Heart left ventricle (tissue), 16 donors: ENCODE measurements around the gene FLNB. TPM values are rescaled to one million over a fixed set of nuclear protein-coding genes. Genes with fewer than 3 reads are reported as not detected.

ENCODE experiments used
- ATAC-seq, 4 donors: fragments of 200-7000 bp; cut with Tn5 transposase; one replicate each; pipeline ENCODE4 v1.9.1; 2020 to 2022; ENCODE audit warnings: moderate library complexity in 4 of 4, mild to moderate bottlenecking in 3 of 4, moderate number of reproducible peaks in 1 of 4
- DNase-seq, 5 donors: peaks; one replicate each; pipeline ENCODE4 v3.0.0-alpha.2; 2020
- H3K27ac ChIP-seq, 12 donors: fragments of 200-600 bp; sonication (generic) in 4 of 12; one replicate each; pipeline versions ENCODE4 v1.5.0 to v1.8.0; 2016 to 2022; ENCODE audit warnings: mild to moderate bottlenecking in 2 of 12
- H3K27me3 ChIP-seq, 9 donors: fragments of 200-600 bp; sonication (generic) in 2 of 9; one replicate each; pipeline versions ENCODE4 v1.5.1 to v1.8.0; 2016 to 2022; ENCODE audit warnings: mild to moderate bottlenecking in 3 of 9
- H3K36me3 ChIP-seq, 9 donors: fragments of 200-600 bp; sonication (generic) in 2 of 9; one replicate each; pipeline versions ENCODE4 v1.5.0 to v1.8.0; 2018 to 2022; ENCODE audit warnings: mild to moderate bottlenecking in 2 of 9
- H3K4me1 ChIP-seq, 12 donors: fragments of 200-600 bp; sonication (generic) in 4 of 12; one replicate each; pipeline versions ENCODE4 v1.5.0 to v1.8.0; 2016 to 2022; ENCODE audit warnings: mild to moderate bottlenecking in 3 of 12
- H3K4me3 ChIP-seq, 12 donors: fragments of 200-600 bp; sonication (generic) in 4 of 12; one replicate each; pipeline versions ENCODE4 v1.5.0 to v1.8.0; 2017 to 2022; ENCODE audit warnings: mild to moderate bottlenecking in 9 of 12, moderate library complexity in 4 of 12
- H3K9me3 ChIP-seq, 12 donors: fragments of 200-600 bp; sonication (generic) in 4 of 12; one replicate each; pipeline versions ENCODE4 v1.5.0 to v1.8.0; 2016 to 2022; ENCODE audit warnings: mild to moderate bottlenecking in 1 of 12
- POLR2A ChIP-seq, 2 donors: fragments of 450-650 bp; IDR thresholded peaks; one replicate each; pipeline ENCODE4 v1.6.1; 2017; ENCODE audit warnings: antibody characterized with exemption in 2 of 2, mild to moderate bottlenecking in 2 of 2, moderate library complexity in 2 of 2
- WGBS, 4 donors: extraction: QIAGEN DNeasy Blood & Tissue Kit in 2 of 4; methylation state at CpG; one replicate each; pipeline versions ENCODE4 v1.1.5 to v1.1.7; 2013 to 2018; 5-methylcytosine and 5-hydroxymethylcytosine counted together
- intact Hi-C, 10 donors: fragments of 100-400 bp; cut with DNase I; formaldehyde crosslinking; loops; one replicate each; pipeline versions ENCODE4 v1.11.1 to v1.14.2; 2022
- polyA plus RNA-seq, 2 donors: library from polyadenylated mRNA; stranded (reverse); fragments of 200-250 nt; gene quantifications; one replicate each; pipeline ENCODE4 v1.2.3, GENCODE V29; 2013
- total RNA-seq, 9 donors: library from RNA; depleted of rRNA in 2 of 9; stranded (reverse); fragments of >200 nt in 2 of 9; fragmentation: NEBNext Ultra II Directional in 3 of 9; extraction: Animal tissue kit (Norgen Biotek cat#: 25700) in 3 of 9; gene quantifications; one replicate each; pipeline versions ENCODE4 v1.1.0 to v1.2.4, GENCODE V29; 2016 to 2023
- TF ChIP-seq, protein P1 (sequence below), 12 donors: fragments of 200-600 bp; sonication (generic) in 4 of 12; IDR thresholded peaks; one replicate each; pipeline versions ENCODE4 v1.5.0 to v1.8.0; 2018 to 2022; ENCODE audit warnings: antibody characterized with exemption in 12 of 12, mild to moderate bottlenecking in 5 of 12
- donor health status: ischemic (EF 13 %, LVEDD 7.1; RV severe dilation, severe dysfunction).
- donor health status: healthy with polysubstance abuse.
- donor health status: DM: no; HTN: yes; CAD: no.
- donor health status: DM: no; HTN: no; CAD: no.
- donor health status: ischemic (EF 25% LVEDD 6.9; RV normal size, moderate dysfunction).
- donor health status: ischemic (EF 25% LVEDD 5.7; RV mildly dilated, moderate dysfunction).
- donor health status: healthy.
- donor health status: DM: yes; HTN: yes; CAD: no.
- donor health status: ischemic (EF 35%, LVEDD 5.7; RV mildly dilated, moderate dysfunction).
- donor health status: nonischemic (EF 11% LVEDD 7.7; RV severe dilation, severe dysfunction).
- donor health status: DM: yes; HTN: yes; CAD: no.
- donor health status: PGD.
- donor health status: ischemic (EF 29% LVEDD 5.4; RV normal size, mild dysfunction).
- donor health status: nonischemic (EF 23%, LVEDD 6.1; RV moderate dilation, normal function).

Gene FLNB
- total and polyA plus RNA-seq, 11 donors = 30.5 to 75.6 (median 40.6) TPM

GRCh38 chr3:57963811-57964346 lies 44.3 kb upstream of the FLNB start:
- TF ChIP-seq, protein P1, sequence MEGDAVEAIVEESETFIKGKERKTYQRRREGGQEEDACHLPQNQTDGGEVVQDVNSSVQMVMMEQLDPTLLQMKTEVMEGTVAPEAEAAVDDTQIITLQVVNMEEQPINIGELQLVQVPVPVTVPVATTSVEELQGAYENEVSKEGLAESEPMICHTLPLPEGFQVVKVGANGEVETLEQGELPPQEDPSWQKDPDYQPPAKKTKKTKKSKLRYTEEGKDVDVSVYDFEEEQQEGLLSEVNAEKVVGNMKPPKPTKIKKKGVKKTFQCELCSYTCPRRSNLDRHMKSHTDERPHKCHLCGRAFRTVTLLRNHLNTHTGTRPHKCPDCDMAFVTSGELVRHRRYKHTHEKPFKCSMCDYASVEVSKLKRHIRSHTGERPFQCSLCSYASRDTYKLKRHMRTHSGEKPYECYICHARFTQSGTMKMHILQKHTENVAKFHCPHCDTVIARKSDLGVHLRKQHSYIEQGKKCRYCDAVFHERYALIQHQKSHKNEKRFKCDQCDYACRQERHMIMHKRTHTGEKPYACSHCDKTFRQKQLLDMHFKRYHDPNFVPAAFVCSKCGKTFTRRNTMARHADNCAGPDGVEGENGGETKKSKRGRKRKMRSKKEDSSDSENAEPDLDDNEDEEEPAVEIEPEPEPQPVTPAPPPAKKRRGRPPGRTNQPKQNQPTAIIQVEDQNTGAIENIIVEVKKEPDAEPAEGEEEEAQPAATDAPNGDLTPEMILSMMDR (IDR thresholded peaks at IDR 0.05) = no peak
- no peak for TF ChIP-seq POLR2A (IDR thresholded peaks at IDR 0.05)
- no peaks in the 10 kb centered on the region for H3K36me3 ChIP-seq
- H3K27me3 ChIP-seq = no peaks in the 10 kb centered on the region
- no peak for DNase-seq
- no peaks in the 10 kb centered on the region for H3K9me3 ChIP-seq
- no peak overlapping the region for H3K27ac ChIP-seq
- no peak for ATAC-seq
- no peak overlapping the region for H3K4me3 ChIP-seq
- 55 to 75% (median 67%) methylated on average over 7 of the region's 7 CpGs for WGBS, 4 donors
- intact Hi-C loops = no loop called here
- peaks cover 0 to 20% (median 15%) of the 10 kb centered on the region in 12 donors for H3K4me1 ChIP-seq

GRCh38 chr3:57966829-57967228 lies 41.4 kb upstream of the FLNB start:
- TF ChIP-seq, protein P1 (IDR thresholded peaks at IDR 0.05) = no peak
- no peak for TF ChIP-seq POLR2A (IDR thresholded peaks at IDR 0.05)
- intact Hi-C loops = no loop called here
- peaks cover 0 to 23% (median 6%) of the 10 kb centered on the region in 12 donors for H3K4me1 ChIP-seq
- H3K27ac ChIP-seq = no peak overlapping the region
- ATAC-seq (no peak), DNase-seq (no peak)
- H3K36me3 ChIP-seq = no peaks in the 10 kb centered on the region
- H3K27me3 ChIP-seq = no peaks in the 10 kb centered on the region
- 50 to 66% (median 53%) methylated on average over 4 of the region's 4 CpGs for WGBS, 4 donors
- no peak overlapping the region for H3K4me3 ChIP-seq
- no peaks in the 10 kb centered on the region for H3K9me3 ChIP-seq

DNA sequence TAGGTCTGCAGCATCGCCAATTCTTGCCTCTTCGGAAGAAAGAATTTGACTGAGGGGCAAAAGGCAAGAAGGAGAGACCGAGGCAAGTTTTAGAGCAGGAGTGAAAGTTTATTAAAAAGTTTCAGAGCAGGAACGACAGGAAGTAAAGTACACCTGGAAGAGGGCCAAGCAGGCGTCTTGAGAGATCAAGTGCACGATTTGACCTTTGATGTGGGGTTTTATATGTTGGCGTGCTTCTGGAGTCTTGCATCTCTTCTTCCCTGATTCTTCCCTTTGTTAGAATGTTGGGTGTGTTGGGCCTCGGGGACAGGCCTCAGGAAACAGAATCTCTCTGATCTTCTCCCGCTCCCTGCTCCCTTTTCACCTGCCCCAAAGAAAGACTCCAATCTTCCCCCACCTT lies 40.6 kb upstream of the FLNB start:
- no peak for TF ChIP-seq POLR2A (IDR thresholded peaks at IDR 0.05)
- TF ChIP-seq, protein P1 (IDR thresholded peaks at IDR 0.05) = no peak
- H3K4me1 ChIP-seq = peaks cover 0 to 30% (median 10%) of the 10 kb centered on the region in 12 donors
- 76 to 80% (median 78%) methylated on average over 9 of the region's 9 CpGs for WGBS, 4 donors
- H3K27ac ChIP-seq = no peak overlapping the region
- H3K36me3 ChIP-seq = no peaks in the 10 kb centered on the region
- no peak for ATAC-seq
- H3K4me3 ChIP-seq = no peak overlapping the region
- DNase-seq = no peak
- H3K9me3 ChIP-seq = no peaks in the 10 kb centered on the region
- intact Hi-C loops = no loop called here
- no peaks in the 10 kb centered on the region for H3K27me3 ChIP-seq

- Histone ChIP-seq H3K9me3 (no peaks in the 10 kb centered on the region), H3K27ac (no peak overlapping the region), H3K36me3 (no peaks in the 10 kb centered on the region), H3K27me3 (no peaks in the 10 kb centered on the region), H3K4me3 (no peak overlapping the region), H3K4me1 (peaks cover 0 to 35% (median 13%) of the 10 kb centered on the region in 12 donors)
- no peak for TF ChIP-seq POLR2A (IDR thresholded peaks at IDR 0.05)
- TF ChIP-seq, protein P1 (IDR thresholded peaks at IDR 0.05) = no peak
- intact Hi-C loops = no loop called here
- DNase-seq (no peak), ATAC-seq (no peak)
- WGBS, 4 donors = 98 to 100% (median 99%) methylated on average over 5 of the region's 5 CpGs
Observed at GRCh38 chr3:57968501-57968900, 39.7 kb upstream of the FLNB start.
